Right atrium auricular region (tissue), 2 donors: ENCODE results near the gene ATXN10. TPM values are rescaled to one million over a fixed set of nuclear protein-coding genes. Genes with fewer than 3 reads are reported as not detected.

Experiments used
- DNase-seq: peaks from one replicate; pipeline ENCODE4 v3.0.0-alpha.2; 2019; ENCODE audit warnings: low spot score
- H3K27ac ChIP-seq, 2 donors: fragments of 200-600 bp; sonication (generic); 1 replicate in 1 of 2; 2 replicates in 1 of 2; pipeline ENCODE4 v1.5.1; 2016 to 2019
- H3K27me3 ChIP-seq, 2 donors: fragments of 200-600 bp; sonication (generic); one replicate each; pipeline versions ENCODE4 v1.5.1 to v1.6.0; 2017 to 2019
- H3K36me3 ChIP-seq: fragments of 200-600 bp; sonication (generic); one replicate; pipeline ENCODE4 v1.5.1; 2016
- H3K4me1 ChIP-seq, 2 donors: fragments of 200-600 bp; sonication (generic); one replicate each; pipeline versions ENCODE4 v1.5.1 to v1.6.0; 2017 to 2019
- H3K4me3 ChIP-seq, 2 donors: fragments of 200-600 bp; sonication (generic); 1 replicate in 1 of 2; 2 replicates in 1 of 2; pipeline ENCODE4 v1.5.1; 2017 to 2019; ENCODE audit warnings: mild to moderate bottlenecking in 1 of 2, moderate library complexity in 1 of 2
- H3K9me3 ChIP-seq, 2 donors: fragments of 200-600 bp; sonication (generic); one replicate each; pipeline ENCODE4 v1.5.1; 2019
- total RNA-seq, 2 donors: library from RNA; depleted of rRNA; stranded (reverse); fragments of >200 nt; gene quantifications; one replicate each; pipeline ENCODE4 v1.1.0, GENCODE V29; 2016
- TF ChIP-seq, protein P1 (sequence below), 2 donors: fragments of 200-600 bp; sonication (generic); IDR thresholded peaks; one replicate each; pipeline ENCODE4 v1.5.1; 2019; ENCODE audit warnings: antibody characterized with exemption in 2 of 2

Gene ATXN10
- total RNA-seq, 2 donors from 2014 or later, result 85.3 to 88.5 TPM

- TF ChIP-seq, protein P1, sequence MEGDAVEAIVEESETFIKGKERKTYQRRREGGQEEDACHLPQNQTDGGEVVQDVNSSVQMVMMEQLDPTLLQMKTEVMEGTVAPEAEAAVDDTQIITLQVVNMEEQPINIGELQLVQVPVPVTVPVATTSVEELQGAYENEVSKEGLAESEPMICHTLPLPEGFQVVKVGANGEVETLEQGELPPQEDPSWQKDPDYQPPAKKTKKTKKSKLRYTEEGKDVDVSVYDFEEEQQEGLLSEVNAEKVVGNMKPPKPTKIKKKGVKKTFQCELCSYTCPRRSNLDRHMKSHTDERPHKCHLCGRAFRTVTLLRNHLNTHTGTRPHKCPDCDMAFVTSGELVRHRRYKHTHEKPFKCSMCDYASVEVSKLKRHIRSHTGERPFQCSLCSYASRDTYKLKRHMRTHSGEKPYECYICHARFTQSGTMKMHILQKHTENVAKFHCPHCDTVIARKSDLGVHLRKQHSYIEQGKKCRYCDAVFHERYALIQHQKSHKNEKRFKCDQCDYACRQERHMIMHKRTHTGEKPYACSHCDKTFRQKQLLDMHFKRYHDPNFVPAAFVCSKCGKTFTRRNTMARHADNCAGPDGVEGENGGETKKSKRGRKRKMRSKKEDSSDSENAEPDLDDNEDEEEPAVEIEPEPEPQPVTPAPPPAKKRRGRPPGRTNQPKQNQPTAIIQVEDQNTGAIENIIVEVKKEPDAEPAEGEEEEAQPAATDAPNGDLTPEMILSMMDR (IDR thresholded peaks at IDR 0.05), result no peak
- H3K27me3 ChIP-seq, result no peaks in the 10 kb centered on the region
- H3K36me3 ChIP-seq, result peaks cover 15% of the 10 kb centered on the region
- H3K4me3 ChIP-seq, result no peak overlapping the region
- H3K4me1 ChIP-seq, result no peaks in the 10 kb centered on the region
- no peak overlapping the region for H3K27ac ChIP-seq
- no peaks in the 10 kb centered on the region for H3K9me3 ChIP-seq
- no peak for DNase-seq
These were observed 135.7 kb downstream of the ATXN10 start for GRCh38 chr22:45807156-45807915.

DNA sequence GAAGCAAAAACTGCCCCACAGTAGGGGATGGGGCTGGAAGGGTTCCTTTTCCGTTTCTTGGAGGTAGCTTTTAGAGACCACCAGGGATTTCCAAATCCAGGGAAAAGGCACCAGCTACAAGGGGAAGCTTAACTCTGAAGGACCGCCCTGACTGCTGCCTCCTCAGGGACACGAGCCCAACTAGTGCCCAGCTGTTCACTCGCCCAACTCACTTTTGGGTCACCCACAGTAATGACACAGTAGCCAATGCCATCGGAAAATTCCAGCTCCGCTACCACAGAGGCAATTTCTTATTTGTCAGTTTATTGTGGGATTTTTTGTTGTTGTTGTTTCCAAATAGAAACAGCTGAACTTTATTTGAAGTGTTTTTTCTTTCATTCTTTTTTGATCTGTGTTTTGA is 141.3 kb downstream of the ATXN10 start:
- Histone ChIP-seq H3K27me3 (no peaks in the 10 kb centered on the region), H3K27ac (no peak overlapping the region), H3K36me3 (peaks cover 15% of the 10 kb centered on the region), H3K4me3 (no peak overlapping the region), H3K4me1 (no peaks in the 10 kb centered on the region), H3K9me3 (no peaks in the 10 kb centered on the region)
- no peak for DNase-seq
- TF ChIP-seq, protein P1 (IDR thresholded peaks at IDR 0.05), result no peak

DNA sequence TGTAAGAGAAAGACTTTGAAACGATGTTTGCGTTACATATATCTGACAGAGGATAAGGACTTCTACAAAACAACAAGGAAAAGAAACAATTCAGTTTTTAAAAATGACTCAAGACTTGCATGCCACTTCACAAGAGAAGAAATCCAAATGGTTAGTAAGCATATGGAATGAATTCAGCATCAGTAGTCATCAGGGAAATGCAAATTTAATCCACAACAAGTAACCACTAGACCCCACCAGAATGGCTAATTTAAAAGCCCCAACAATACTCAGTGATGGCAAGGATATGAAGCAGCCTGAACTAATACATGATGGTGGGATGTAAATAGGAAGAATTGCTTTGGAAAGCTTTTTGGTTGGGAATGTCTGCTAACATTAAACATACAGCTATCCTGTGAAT is 142.6 kb downstream of the ATXN10 start:
- H3K36me3 ChIP-seq, result peaks cover 15% of the 10 kb centered on the region
- TF ChIP-seq, protein P1 (IDR thresholded peaks at IDR 0.05), result no peak

DNA sequence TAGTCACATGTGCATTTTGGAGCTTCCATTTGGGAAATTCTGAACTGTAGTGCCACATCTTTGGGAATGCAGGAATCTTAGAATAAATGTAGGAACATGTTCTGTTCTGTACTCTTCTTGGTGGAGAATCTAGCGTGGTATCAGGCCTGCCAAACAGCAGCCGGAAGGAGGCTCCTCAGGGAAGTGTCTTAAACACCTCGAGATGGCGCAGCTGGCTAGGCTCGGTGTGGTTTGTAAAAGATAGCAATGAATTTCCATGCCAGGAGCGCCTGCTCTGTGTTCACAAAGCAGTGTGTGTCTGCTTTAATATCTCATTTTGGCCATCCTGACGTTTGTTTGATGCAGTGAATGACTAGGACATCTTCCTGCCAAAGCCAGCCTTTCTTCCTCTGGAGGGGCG is 145.1 kb downstream of the ATXN10 start:
- DNase-seq, result no peak
- peaks cover 12% of the 10 kb centered on the region for H3K36me3 ChIP-seq
- no peak overlapping the region for H3K27ac ChIP-seq
- no peaks in the 10 kb centered on the region for H3K27me3 ChIP-seq
- no peaks in the 10 kb centered on the region for H3K9me3 ChIP-seq
- no peaks in the 10 kb centered on the region for H3K4me1 ChIP-seq
- H3K4me3 ChIP-seq, result no peak overlapping the region
- TF ChIP-seq, protein P1 (IDR thresholded peaks at IDR 0.05), result no peak

More for the DNA sequence above, 142.6 kb downstream of the ATXN10 start:
- H3K27ac ChIP-seq, result no peak overlapping the region
- no peaks in the 10 kb centered on the region for H3K4me1 ChIP-seq
- no peaks in the 10 kb centered on the region for H3K9me3 ChIP-seq
- DNase-seq, result no peak
- H3K27me3 ChIP-seq, result no peaks in the 10 kb centered on the region
- H3K4me3 ChIP-seq, result no peak overlapping the region

DNA sequence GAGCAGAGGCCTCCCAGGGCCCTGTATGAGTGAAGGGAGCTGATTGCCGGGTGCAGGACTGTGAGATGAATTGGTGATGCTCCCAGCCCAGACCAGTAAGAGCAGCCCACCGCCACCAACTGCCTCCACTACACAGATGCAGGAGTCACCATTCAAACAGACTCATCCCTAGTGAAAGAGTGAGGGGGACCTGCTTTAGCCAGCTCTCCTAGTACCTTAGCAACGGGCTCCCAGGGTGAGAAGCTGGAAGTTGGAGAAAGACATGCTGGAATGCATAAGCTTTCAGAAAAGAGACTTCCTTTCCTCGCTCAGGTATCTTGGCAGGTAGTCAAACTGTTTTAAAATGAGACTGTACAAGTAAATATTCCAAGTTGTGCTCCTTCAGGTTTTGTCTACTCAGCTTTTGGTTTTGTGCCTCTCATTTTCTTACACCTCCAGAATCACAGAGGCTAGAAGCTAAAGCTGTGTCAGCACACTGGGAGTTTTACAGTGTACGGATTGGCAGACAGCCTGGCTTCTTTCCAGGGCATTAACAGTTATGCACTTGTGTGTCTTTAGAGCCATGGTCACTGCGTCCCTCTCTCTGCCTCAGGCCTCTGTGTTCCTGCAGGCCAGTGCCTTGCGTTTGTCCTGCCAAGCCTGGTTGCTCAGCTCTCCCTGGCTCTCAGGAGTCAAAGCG is 146.2 kb downstream of the ATXN10 start:
- Histone ChIP-seq H3K4me1 (no peaks in the 10 kb centered on the region), H3K4me3 (no peak overlapping the region), H3K9me3 (no peaks in the 10 kb centered on the region), H3K27me3 (no peaks in the 10 kb centered on the region), H3K27ac (no peak overlapping the region), H3K36me3 (peaks cover 8% of the 10 kb centered on the region)
- TF ChIP-seq, protein P1 (IDR thresholded peaks at IDR 0.05), result no peak
- DNase-seq, result no peak
